HepG2 (cell line): Measurements from ENCODE around the gene FOXR1. TPM values are rescaled to one million over a fixed set of nuclear protein-coding genes. Genes with fewer than 3 reads are reported as not detected.

Experiments used
- ADNP ChIP-seq: sonication (generic); formaldehyde crosslinking; IDR thresholded peaks from 2 replicates; pipeline ENCODE4 v1.4.0; 2020; ENCODE audit warnings: missing genetic modification reagents
- ERF ChIP-seq: IDR thresholded peaks from 2 replicates; pipeline ENCODE4 v1.6.1; 2018; ENCODE audit warnings: missing biosample characterization, missing genetic modification reagents
- GATAD2A ChIP-seq: IDR thresholded peaks from 2 replicates; pipeline ENCODE4 v1.6.1; 2016
- HOMEZ ChIP-seq: IDR thresholded peaks from 2 replicates; pipeline ENCODE4 v1.6.1; 2016; ENCODE audit warnings: low read depth
- KLF12 ChIP-seq: sonication (generic); formaldehyde crosslinking; IDR thresholded peaks from 2 replicates; pipeline ENCODE4 v1.4.0; 2020; ENCODE audit warnings: missing genetic modification reagents, borderline replicate concordance
- MYC ChIP-seq: sonication (generic); formaldehyde crosslinking; IDR thresholded peaks from 2 replicates; pipeline ENCODE4 v1.9.0; 2021; ENCODE audit warnings: missing genetic modification reagents, borderline replicate concordance
- NONO ChIP-seq, 2 experiments: fragments of 450-650 bp in 1 of 2; sonication (generic) in 1 of 2; formaldehyde crosslinking in 1 of 2; IDR thresholded peaks in 1 of 2; conservative IDR thresholded peaks in 1 of 2; 2 replicates each; pipeline versions ENCODE4 v1.6.1 to v1.8.0; 2017 to 2022; ENCODE audit warnings: mild to moderate bottlenecking in 1 of 2, missing genetic modification reagents in 1 of 2, moderate library complexity in 1 of 2
- NR2F1 ChIP-seq, 2 experiments: fragments of 450-650 bp in 1 of 2; formaldehyde crosslinking in 1 of 2; IDR thresholded peaks; 2 replicates each; pipeline versions ENCODE4 v1.5.0 to v1.6.1; 2016 to 2020; ENCODE audit warnings: mild to moderate bottlenecking in 1 of 2, missing compliant biosample characterization in 1 of 2, missing genetic modification reagents in 1 of 2, moderate library complexity in 1 of 2
- PATZ1 ChIP-seq: sonication (generic); formaldehyde crosslinking; IDR thresholded peaks from 2 replicates; pipeline ENCODE4 v1.4.0; 2020; ENCODE audit warnings: missing genetic modification reagents
- RXRB ChIP-seq: IDR thresholded peaks from 2 replicates; pipeline ENCODE4 v1.6.1; 2016; ENCODE audit warnings: borderline replicate concordance, missing genetic modification reagents, missing compliant biosample characterization
- YY1 ChIP-seq: IDR thresholded peaks from 2 replicates; pipeline ENCODE4 v1.6.1; 2011; ENCODE audit warnings: low read length, low read depth, moderate library complexity, mild to moderate bottlenecking; ENCODE audit not compliant: insufficient read depth, insufficient replicate concordance
- ZNF614 ChIP-seq: IDR thresholded peaks from 2 replicates; pipeline ENCODE4 v1.6.1; 2018; ENCODE audit warnings: missing biosample characterization, missing genetic modification reagents, inconsistent platforms, borderline replicate concordance
- polyA plus RNA-seq, 8 experiments: library from polyadenylated mRNA; depleted of rRNA in 3 of 8; stranded (reverse) in 7 of 8; unstranded in 1 of 8; fragments of >200 nt; fragmentation: Illumina TruSeq in 4 of 8; extraction: Trizol in 4 of 8; gene quantifications; 2 replicates each; pipeline versions ENCODE4 v1.2.1 to v1.2.3, GENCODE V29; 2011 to 2016; ENCODE audit warnings: low read depth in 4 of 8, missing spikeins in 1 of 8, mixed read lengths in 1 of 8; ENCODE audit not compliant: insufficient read depth in 1 of 8
- total RNA-seq, 5 experiments: library from RNA; depleted of rRNA; stranded (reverse); fragments of >200 nt; fragmentation: Illumina TruSeq; extraction: Trizol; gene quantifications; 2 replicates each; pipeline ENCODE4 v1.2.3, GENCODE V29; 2016; ENCODE audit warnings: low read depth in 1 of 5
- TF ChIP-seq, protein P1 (sequence below): sonication (generic); formaldehyde crosslinking; IDR thresholded peaks from 2 replicates; pipeline ENCODE4 v1.4.0; 2020; ENCODE audit warnings: missing genetic modification reagents

FOXR1 gene
- total and polyA plus RNA-seq, 2 of the 13 experiments (the other 11 are each of a cell fraction or from before 2014, with no cell fraction given): not detected

DNA sequence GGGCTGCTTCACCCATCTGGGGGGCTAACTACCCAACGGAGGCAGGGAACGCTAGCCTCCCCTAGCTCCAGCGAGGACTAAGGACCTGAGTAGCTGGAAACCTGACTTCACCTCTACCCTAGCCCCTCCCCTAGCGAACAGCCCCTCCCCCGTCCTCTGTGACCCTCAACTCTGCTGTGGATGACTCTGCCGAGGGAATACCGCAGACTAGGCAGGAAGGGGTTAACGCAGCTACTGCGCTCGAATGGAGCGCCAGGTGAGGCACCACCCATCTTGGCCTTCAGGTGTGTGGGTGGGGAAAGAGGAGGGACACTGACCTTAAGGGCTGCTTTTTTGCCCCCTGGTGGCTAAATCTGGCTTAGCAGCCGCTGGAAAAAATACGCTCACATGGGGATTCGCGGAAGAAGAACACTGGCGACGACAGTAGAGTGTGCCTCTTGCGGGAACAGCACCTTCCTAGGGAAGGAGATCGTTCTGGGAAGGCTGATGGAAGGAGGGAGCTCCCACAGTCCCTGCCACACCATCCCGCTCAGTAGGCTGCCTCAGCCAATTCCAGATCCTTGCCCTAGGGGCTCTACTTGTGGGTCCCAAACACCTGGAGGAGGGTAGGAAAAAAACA lies 41.4 kb upstream of the FOXR1 start (continued):
- TF ChIP-seq ADNP (CRISPR knock-in tag) (no peak), RXRB (CRISPR knock-in tag) (peak; percentile 52; the same call in 1 of the 2 replicates), NONO (IDR thresholded peaks at IDR 0.05) (no peak), NONO (CRISPR knock-in tag; conservative IDR thresholded peaks at IDR 0.05) (peak; percentile 77; the same call in 1 of the 2 replicates), MYC (CRISPR knock-in tag) (peak; percentile 29; the same call in 1 of the 2 replicates), YY1 (peak; percentile 25), KLF12 (CRISPR knock-in tag) (peak; percentile 76; the same call in 1 of the 2 replicates), PATZ1 (peak; percentile 56), ERF (CRISPR knock-in tag) (0 out of 2 replicates have a peak, but pooled peaks have one; percentile 23), ZNF614 (CRISPR knock-in tag) (peak; percentile 32; the same call in 1 of the 2 replicates), HOMEZ (CRISPR knock-in tag) (0 out of 2 replicates have a peak, but pooled peaks have one; percentile 21), NR2F1 (CRISPR knock-in tag; IDR thresholded peaks at IDR 0.05) (peak in 1 of 2 experiments; percentile 41; a peak in 1 of 4 replicates), GATAD2A (CRISPR knock-in tag) (peak; percentile 55; the same call in 1 of the 2 replicates)
- TF ChIP-seq, protein P1, sequence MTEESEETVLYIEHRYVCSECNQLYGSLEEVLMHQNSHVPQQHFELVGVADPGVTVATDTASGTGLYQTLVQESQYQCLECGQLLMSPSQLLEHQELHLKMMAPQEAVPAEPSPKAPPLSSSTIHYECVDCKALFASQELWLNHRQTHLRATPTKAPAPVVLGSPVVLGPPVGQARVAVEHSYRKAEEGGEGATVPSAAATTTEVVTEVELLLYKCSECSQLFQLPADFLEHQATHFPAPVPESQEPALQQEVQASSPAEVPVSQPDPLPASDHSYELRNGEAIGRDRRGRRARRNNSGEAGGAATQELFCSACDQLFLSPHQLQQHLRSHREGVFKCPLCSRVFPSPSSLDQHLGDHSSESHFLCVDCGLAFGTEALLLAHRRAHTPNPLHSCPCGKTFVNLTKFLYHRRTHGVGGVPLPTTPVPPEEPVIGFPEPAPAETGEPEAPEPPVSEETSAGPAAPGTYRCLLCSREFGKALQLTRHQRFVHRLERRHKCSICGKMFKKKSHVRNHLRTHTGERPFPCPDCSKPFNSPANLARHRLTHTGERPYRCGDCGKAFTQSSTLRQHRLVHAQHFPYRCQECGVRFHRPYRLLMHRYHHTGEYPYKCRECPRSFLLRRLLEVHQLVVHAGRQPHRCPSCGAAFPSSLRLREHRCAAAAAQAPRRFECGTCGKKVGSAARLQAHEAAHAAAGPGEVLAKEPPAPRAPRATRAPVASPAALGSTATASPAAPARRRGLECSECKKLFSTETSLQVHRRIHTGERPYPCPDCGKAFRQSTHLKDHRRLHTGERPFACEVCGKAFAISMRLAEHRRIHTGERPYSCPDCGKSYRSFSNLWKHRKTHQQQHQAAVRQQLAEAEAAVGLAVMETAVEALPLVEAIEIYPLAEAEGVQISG: peak; percentile 39
